ENCODE results near the gene PPP4C. TPM values are rescaled to one million over a fixed set of nuclear protein-coding genes. Genes with fewer than 3 reads are reported as not detected.

PPP4C gene
- total RNA-seq, 1 donor from 2014 or later: 144 TPM

DNA sequence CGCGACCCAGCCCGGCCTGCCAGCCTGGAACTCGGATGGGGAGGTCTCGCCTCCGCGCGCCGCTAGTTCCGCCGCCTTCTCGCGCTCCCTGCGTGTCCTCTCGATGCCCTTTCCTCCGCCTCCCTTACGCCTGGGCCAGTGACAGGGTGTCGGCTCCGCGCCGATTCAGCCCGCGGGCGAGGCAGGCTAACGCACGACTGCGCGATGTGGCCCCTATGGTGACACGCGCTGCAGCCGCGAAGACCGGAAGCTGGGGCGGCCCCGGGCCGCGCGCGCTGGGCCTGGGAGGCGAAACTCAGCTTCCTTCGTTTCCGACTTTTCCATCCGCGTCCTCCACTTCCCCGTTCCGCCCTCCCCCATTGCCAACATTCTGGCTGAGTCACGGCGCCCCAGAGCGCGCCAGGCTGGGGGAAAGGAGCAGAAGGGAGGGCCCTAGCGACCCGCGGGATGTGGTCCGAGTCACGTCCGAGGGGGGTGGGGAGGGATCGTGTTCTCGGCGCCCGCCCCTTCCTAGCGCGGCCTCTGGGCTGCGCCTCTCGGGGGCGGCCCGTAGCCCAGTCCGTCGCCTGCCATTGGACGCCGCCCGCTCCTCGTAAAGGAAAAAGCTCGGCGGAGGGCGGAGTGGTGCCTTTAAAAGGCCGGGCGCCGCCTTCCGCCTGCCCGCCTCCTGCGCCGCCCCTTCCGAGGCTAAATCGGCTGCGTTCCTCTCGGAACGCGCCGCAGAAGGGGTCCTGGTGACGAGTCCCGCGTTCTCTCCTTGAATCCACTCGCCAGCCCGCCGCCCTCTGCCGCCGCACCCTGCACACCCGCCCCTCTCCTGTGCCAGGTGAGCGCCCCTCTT lies 10.5 kb upstream of the PPP4C start, which contains the start of gene ALDOA:
Gene ALDOA, plus strand, starts transcription at position 659 of the 841 bp plus-strand sequence. CDS start 1,138 bp downstream, outside the sequence.
- Mint-ChIP-seq H3K4me1 (ENCODE audit: low read depth) (peaks cover 16% of the 10 kb centered on the region), H3K9me3 (ENCODE audit: low read depth) (no peaks in the 10 kb centered on the region), H3K4me3 (ENCODE audit: low read depth) (peak within 1 kb of the TSS; percentile 90), H3K27me3 (no peaks in the 10 kb centered on the region), H3K27ac (peak within 1 kb of the TSS; percentile 99), H3K36me3 (ENCODE audit: insufficient read depth) (peaks cover 15% of the 10 kb centered on the region)
- DNase-seq (ENCODE audit: low spot score, unreplicated experiment): peak; percentile 82
- TF ChIP-seq, protein P1, sequence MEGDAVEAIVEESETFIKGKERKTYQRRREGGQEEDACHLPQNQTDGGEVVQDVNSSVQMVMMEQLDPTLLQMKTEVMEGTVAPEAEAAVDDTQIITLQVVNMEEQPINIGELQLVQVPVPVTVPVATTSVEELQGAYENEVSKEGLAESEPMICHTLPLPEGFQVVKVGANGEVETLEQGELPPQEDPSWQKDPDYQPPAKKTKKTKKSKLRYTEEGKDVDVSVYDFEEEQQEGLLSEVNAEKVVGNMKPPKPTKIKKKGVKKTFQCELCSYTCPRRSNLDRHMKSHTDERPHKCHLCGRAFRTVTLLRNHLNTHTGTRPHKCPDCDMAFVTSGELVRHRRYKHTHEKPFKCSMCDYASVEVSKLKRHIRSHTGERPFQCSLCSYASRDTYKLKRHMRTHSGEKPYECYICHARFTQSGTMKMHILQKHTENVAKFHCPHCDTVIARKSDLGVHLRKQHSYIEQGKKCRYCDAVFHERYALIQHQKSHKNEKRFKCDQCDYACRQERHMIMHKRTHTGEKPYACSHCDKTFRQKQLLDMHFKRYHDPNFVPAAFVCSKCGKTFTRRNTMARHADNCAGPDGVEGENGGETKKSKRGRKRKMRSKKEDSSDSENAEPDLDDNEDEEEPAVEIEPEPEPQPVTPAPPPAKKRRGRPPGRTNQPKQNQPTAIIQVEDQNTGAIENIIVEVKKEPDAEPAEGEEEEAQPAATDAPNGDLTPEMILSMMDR (IDR thresholded peaks at IDR 0.05; ENCODE audit: unreplicated experiment): no peak

DNA sequence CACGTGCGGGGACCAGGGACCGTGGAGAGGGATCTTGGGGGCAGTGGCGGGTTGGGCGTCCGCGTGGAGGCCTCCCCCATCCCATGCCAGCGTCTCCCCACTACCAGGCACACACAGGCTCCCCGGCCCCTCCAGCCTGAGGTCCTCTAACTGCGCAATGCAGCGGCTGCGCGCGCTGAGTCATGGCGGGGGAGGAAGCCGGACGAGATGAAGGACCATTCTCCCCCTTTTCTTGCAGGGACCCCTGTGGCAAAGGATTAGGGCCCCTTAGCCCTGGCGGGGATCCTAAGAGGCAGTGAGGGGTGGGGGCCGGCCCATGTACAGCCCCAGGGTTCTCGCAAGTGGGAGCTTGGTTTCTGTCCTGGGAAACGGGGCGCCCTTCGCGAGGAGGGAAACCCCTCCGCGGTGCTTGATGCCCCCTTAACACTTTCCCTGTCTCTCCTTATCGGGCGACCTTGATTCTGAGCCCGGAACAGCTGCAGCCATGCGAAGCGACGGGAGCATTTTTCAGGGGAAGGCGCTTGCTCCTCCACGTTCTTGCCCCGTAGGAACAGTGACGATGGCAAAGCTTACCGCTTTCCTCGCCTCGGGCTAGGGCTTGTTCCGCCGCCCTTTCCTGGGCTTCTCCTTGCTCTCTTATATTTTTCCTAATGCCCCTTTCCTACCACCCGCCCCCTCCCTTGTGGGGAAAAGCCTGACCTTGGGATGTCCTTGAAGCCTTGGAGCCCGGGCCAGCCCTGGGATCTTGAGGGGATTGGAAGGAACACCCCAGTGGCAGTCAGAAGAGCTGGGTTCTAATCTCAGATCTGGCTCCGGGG lies 9.6 kb upstream of the PPP4C start:
- no peaks in the 10 kb centered on the region for H3K27me3 Mint-ChIP-seq
- peak overlapping the region; percentile 90 for H3K4me3 Mint-ChIP-seq (ENCODE audit: low read depth)
- H3K9me3 Mint-ChIP-seq (ENCODE audit: low read depth): no peaks in the 10 kb centered on the region
- H3K36me3 Mint-ChIP-seq (ENCODE audit: insufficient read depth): peaks cover 14% of the 10 kb centered on the region
- DNase-seq (ENCODE audit: low spot score, unreplicated experiment): no peak
- peaks cover 16% of the 10 kb centered on the region for H3K4me1 Mint-ChIP-seq (ENCODE audit: low read depth)
- peak overlapping the region; percentile 90 for H3K27ac Mint-ChIP-seq
- TF ChIP-seq, protein P1 (IDR thresholded peaks at IDR 0.05; ENCODE audit: unreplicated experiment): no peak

DNA sequence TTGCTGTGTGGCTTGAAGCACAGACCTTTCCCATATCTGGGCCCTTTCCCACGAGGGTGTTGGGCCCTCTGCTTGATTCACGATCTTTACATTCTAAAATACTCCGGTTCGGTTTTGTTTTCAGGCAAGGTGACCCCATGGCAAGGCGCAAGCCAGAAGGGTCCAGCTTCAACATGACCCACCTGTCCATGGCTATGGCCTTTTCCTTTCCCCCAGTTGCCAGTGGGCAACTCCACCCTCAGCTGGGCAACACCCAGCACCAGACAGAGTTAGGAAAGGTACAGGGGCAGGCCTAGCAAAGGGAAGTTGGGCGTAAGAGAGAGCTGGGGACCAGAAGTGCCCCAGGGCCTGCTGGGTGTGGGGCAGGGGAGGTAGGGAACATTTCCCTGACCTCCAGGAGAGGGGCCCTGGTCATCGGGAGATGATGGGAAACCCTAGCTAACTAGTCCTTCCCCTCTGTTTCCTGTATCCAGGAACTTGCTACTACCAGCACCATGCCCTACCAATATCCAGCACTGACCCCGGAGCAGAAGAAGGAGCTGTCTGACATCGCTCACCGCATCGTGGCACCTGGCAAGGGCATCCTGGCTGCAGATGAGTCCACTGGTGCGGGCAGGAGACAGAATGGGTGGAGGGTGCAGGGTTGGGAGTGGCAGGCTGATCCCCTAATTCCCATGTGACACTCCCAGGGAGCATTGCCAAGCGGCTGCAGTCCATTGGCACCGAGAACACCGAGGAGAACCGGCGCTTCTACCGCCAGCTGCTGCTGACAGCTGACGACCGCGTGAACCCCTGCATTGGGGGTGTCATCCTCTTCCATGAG lies 8.8 kb upstream of the PPP4C start:
- no peaks in the 10 kb centered on the region for H3K27me3 Mint-ChIP-seq
- no peaks in the 10 kb centered on the region for H3K9me3 Mint-ChIP-seq (ENCODE audit: low read depth)
- peaks cover 18% of the 10 kb centered on the region for H3K36me3 Mint-ChIP-seq (ENCODE audit: insufficient read depth)
- H3K4me3 Mint-ChIP-seq (ENCODE audit: low read depth): peak overlapping the region; percentile 90
- H3K27ac Mint-ChIP-seq: peak overlapping the region; percentile 90
- TF ChIP-seq, protein P1 (IDR thresholded peaks at IDR 0.05; ENCODE audit: unreplicated experiment): no peak
- peaks cover 16% of the 10 kb centered on the region for H3K4me1 Mint-ChIP-seq (ENCODE audit: low read depth)
- no peak for DNase-seq (ENCODE audit: low spot score, unreplicated experiment)

DNA sequence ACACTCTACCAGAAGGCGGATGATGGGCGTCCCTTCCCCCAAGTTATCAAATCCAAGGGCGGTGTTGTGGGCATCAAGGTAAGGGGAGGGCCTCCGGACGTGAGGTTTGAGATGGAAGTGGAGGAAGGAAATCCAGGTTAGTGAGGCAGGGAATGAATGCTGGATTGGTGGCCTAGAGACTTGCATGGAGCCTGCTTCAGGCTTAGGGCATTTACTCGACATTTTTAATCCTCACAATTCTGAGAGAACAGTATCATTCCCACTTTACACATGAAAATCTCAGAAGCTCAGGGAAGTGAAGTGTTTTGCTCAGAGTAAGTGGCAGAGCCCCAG lies 8.2 kb upstream of the PPP4C start:
- no peaks in the 10 kb centered on the region for H3K27me3 Mint-ChIP-seq
- H3K4me3 Mint-ChIP-seq (ENCODE audit: low read depth): no peak overlapping the region
- H3K9me3 Mint-ChIP-seq (ENCODE audit: low read depth): no peaks in the 10 kb centered on the region
- TF ChIP-seq, protein P1 (IDR thresholded peaks at IDR 0.05; ENCODE audit: unreplicated experiment): no peak
- DNase-seq (ENCODE audit: low spot score, unreplicated experiment): no peak
- peaks cover 20% of the 10 kb centered on the region for H3K36me3 Mint-ChIP-seq (ENCODE audit: insufficient read depth)
- peaks cover 16% of the 10 kb centered on the region for H3K4me1 Mint-ChIP-seq (ENCODE audit: low read depth)
- H3K27ac Mint-ChIP-seq: no peak overlapping the region

DNA sequence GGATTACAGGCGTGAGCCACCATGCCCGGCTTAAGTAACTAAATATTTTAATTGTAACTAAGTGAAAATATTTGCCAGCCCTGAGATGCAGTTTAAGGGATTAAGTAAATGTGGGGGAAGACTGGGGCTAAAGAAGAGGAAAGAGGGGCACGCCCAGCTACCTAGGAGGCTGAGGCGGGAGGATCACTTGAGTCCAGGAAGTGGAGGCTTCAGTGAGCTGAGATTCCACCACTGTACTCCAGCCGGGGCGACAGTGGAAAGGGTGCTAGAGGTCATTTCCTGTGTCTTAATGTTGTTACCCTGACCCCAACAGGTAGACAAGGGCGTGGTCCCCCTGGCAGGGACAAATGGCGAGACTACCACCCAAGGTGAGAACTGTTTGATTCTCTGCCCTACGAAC lies 7.5 kb upstream of the PPP4C start:
- TF ChIP-seq, protein P1 (IDR thresholded peaks at IDR 0.05; ENCODE audit: unreplicated experiment): no peak
- no peaks in the 10 kb centered on the region for H3K27me3 Mint-ChIP-seq
- H3K27ac Mint-ChIP-seq: peak overlapping the region; percentile 64
- no peak overlapping the region for H3K4me3 Mint-ChIP-seq (ENCODE audit: low read depth)
- H3K36me3 Mint-ChIP-seq (ENCODE audit: insufficient read depth): peaks cover 20% of the 10 kb centered on the region
- H3K9me3 Mint-ChIP-seq (ENCODE audit: low read depth): no peaks in the 10 kb centered on the region
- no peak for DNase-seq (ENCODE audit: low spot score, unreplicated experiment)
- peaks cover 16% of the 10 kb centered on the region for H3K4me1 Mint-ChIP-seq (ENCODE audit: low read depth)

Data from progenitor cell of endocrine pancreas (in vitro differentiated cells).